A549 (cell line): ENCODE results near the gene PLXNB2.

ENCODE experiments used
- CTCF ChIP-seq: fragments of >200 bp; sonication (Bioruptor Twin); formaldehyde crosslinking; IDR thresholded peaks from 3 replicates; pipeline ENCODE4 v1.5.1; 2016
- NR3C1 ChIP-seq: fragments of >200 bp; sonication (Bioruptor Twin); formaldehyde crosslinking; IDR thresholded peaks from 3 replicates; pipeline ENCODE4 v1.6.1; 2017

DNA sequence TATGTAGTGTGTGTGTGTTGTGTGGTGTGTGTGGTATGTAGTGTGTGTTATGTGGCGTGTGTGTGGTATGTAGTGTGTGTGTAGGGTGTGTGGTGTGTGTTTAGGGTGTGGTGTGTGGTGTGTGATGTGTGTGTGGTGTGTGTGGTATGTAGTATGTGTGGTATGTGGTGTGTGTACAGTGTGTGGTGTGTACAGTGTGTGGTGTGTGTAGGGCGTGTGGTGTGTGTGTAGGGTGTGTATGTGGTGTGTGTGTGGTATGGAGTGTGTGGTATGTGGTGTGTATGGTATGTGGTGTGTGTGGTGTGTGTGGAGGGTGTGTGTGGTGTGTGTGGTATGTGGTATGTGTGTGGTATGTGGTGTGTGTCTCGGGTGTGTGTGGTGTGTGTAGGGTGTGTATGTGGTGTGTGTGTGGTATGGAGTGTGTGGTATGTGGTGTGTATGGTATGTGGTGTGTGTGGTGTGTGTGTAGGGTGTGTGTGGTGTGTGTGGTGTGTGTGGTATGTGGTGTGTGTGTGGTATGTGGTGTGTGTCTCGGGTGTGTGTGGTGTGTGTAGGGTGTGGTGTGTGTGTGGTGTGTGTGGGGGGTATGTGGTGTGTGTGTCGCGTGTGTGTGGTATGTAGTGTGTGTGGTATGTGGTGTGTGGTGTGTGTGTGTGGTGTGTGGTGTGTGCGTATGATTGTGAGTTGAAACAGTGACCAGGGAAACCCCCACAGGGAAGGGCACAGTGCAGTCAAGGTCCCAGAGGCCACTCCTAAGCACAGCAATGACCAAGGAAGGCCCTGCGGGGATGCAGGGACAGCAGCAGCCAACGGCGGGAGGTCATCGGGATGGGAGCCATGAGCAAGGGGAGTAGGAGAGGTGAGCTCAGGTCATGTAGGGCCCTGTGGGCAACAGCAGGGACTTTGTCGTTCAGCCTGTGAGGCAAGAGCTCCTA lies 32.8 kb upstream of the PLXNB2 start:
- TF ChIP-seq CTCF, result no peak
- no peak for TF ChIP-seq NR3C1
